AG09319 (cell line): ENCODE data around the gene ZBTB3.

Experiments
- DNase-seq: peaks from one replicate; pipeline ENCODE4 v3.0.0-alpha.2; 2010; ENCODE audit warnings: low read depth; ENCODE audit errors: extremely low read depth
- TF ChIP-seq, protein P1 (sequence below): IDR thresholded peaks from 2 replicates; pipeline ENCODE4 v1.5.1; 2011; ENCODE audit warnings: low read depth, mild to moderate bottlenecking, inconsistent platforms, low read length, moderate library complexity

ZBTB3 gene

DNA sequence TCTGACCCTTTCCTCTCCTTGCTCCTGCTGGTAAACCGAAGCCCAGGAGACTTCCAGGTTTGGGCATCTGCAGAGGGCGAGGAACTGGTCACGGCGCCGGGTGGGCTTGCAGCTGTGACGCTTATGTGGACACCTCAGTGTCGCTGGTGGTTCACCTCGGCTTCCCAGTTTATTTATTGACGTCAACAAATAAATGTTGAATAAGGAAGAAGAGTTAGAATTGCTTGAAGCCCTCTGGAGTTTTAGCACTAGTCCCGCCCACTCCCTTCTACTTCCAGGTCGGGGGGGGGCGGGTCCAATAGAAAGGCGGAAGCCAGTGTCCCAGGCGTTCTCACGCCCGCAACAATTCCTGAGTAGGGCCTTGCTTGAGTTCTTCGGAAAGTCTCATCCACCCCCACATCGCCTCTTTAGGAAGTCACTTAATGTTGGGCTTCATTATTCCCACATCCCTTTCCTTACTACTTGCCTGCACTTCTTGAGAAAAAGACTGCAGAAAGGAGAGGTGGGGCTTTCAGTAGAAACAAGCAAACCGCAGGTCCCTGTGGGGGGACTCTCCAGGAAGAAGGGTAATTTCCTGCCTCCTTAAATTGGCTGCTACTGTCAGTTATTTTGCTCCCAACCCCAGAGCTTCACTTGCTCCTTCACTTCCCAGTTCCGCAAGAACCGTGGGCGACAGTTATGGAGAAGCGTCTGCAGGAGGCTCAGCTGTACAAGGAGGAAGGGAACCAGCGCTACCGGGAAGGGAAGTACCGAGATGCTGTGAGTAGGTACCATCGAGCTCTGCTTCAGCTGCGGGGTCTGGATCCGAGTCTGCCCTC, 25.6 kb downstream of the ZBTB3 start, which contains the start of gene TTC9C:
TTC9C (plus strand) TSS at position 316 of the 818 bp plus-strand sequence; CDS start at position 679, 363 bp downstream.
- TF ChIP-seq, protein P1, sequence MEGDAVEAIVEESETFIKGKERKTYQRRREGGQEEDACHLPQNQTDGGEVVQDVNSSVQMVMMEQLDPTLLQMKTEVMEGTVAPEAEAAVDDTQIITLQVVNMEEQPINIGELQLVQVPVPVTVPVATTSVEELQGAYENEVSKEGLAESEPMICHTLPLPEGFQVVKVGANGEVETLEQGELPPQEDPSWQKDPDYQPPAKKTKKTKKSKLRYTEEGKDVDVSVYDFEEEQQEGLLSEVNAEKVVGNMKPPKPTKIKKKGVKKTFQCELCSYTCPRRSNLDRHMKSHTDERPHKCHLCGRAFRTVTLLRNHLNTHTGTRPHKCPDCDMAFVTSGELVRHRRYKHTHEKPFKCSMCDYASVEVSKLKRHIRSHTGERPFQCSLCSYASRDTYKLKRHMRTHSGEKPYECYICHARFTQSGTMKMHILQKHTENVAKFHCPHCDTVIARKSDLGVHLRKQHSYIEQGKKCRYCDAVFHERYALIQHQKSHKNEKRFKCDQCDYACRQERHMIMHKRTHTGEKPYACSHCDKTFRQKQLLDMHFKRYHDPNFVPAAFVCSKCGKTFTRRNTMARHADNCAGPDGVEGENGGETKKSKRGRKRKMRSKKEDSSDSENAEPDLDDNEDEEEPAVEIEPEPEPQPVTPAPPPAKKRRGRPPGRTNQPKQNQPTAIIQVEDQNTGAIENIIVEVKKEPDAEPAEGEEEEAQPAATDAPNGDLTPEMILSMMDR: no peak
- peak; percentile 59 for DNase-seq

DNA sequence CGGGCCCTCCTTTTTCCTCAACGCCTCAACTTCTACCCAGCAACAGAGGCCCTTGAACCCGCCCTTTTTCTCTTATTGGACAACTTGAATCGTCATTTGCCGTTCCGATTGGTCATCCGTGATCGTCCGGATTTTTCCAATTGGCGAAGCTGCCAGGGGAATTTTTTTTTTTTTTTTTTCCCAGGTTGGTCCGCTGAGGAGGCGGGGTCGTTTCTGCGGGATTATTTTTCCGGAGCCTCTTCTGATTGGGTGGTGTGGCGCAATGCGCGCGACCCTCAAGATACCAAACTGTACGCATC, 26.1 kb downstream of the ZBTB3 start:
- TF ChIP-seq, protein P1: no peak
- peak; percentile 93 for DNase-seq

DNA sequence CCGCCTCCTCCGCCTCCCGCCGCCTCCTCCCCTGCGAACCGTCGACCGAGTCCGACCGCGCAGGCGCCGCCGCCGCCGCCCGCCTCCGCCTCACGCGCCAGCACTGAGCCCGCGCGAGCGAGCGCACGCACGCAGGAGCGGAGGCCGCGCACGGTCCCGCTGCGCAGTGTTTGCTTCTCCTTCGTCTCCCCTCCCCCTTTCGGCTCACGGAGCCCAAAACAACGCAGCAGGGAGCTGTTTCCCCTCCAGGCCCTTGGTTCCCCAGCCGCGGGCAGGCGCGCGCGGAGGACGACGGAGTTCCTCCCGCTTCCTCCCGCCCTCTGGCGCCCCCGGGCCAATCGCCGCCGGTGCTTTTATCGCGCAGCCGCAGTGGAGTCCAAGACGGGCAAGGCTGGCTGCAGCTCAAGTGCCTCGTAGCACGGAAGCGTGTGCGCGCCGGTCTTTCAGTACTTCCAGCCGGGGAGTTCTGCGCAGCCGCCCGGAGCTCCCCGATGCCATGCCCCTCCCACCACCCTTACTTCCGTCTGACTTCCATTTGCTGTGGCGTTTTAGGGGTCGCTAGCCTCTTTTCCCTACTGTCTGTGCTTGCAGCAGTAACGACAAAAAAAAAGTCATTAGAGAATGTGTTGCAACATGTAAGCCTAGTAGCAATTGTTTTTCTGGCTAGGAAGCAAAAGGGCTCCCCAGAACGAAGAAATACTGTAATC, 26.6 kb downstream of the ZBTB3 start, which contains the start of gene HNRNPUL2:
HNRNPUL2 (minus strand) TSS at position 293 of the 707 bp plus-strand sequence. CDS start 301 bp downstream, outside the sequence.
- peak; percentile 99 for DNase-seq
- TF ChIP-seq, protein P1: no peak; the same call in 1 of the 2 replicates

DNA sequence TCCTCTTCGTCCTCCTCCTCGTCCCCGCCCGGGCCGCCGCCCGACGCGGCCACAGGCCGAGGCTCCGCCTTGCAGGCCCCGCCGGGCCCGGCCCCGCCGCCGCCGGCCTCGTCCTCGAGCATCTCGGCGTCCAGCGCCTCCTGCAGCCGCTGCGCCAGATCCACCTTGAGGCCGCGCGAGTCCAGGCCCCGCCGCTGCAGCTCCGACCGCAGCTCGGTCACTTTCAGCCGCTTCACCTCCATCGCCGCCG, 27.1 kb downstream of the ZBTB3 start:
- TF ChIP-seq, protein P1: no peak
- DNase-seq: no peak

DNA sequence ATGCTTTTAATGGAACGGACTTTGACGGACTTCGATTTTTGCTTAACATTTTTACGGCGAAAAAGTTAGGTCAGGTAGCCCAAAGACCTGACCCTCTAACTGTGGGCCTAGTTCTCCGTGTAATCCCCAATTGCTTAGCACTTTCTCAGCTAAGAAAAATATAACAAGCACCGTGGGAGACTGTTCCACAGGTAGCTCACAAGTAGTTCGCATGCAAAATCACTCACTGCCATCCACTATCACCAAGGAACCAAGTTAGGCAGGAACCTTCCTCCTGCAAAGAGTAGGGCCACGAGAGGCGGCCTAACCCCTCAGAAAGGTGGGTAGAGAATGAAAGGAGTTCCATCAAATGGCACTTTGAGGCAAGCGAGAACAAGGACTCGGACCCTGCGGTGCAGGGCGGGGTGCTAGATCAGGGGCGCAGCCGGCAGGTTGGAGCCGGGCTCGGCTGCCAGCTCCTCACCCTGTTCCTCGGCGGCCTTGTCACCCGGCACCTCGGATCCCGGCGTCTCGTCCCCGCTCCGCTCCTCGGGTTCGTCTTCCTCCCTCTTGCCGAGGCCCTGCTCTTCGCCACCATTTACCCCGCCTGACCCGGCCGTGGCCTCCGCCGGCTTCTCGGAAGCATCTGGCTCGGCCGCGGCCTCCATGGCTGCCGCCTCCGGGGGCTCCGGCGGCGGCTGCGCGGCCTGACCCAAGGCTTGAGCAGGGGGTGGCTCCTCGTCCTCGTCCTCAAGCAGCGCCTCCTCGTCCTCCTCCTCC, 27.6 kb downstream of the ZBTB3 start:
- TF ChIP-seq, protein P1: no peak
- no peak for DNase-seq

DNA sequence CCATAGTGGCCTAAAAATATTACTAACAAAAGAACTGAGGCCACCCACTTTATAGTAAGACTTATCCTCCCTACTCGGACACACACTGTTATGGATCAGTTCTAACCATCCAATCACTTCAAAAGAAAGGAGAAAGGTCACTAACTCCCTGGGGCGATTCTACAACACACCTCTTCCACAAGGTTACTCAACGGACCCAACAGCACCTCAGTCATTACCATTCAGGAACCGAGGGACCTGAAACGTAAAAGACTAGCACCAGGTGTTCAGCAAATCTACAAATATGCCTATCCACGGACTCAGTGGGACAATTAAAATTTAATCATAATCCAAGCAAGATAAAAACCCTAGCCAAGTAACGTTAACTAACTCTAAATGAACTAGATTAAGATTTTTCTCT, 28.3 kb downstream of the ZBTB3 start:
- TF ChIP-seq, protein P1: no peak
- DNase-seq: no peak

DNA sequence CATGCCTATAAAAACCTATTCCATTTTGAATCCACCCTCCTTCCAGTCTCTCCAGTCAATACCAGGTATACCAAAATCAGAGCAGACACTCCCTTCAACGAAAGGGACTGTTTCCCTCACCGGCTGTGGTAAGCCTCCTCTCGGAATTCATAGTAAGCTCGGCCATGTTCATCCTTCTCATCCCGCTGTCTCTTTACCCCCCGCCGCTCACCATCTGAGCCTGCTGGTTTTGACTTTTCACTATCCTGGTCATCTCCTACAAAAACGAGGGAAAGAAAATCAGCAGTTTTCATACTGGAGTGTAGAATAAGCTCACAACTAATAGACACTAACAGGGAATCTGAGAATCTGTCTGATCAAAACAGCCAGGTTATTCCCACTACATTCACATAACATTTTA, 29.8 kb downstream of the ZBTB3 start:
- DNase-seq: no peak
- TF ChIP-seq, protein P1: no peak
